ENCODE results near the gene PTPRG.

- TF ChIP-seq CTCF (IDR thresholded peaks at IDR 0.05 in 2 of 3, conservative IDR thresholded peaks at IDR 0.05 in 1 of 3; ENCODE audit: control insufficient read depth in 2 of 3, extremely low read depth in 1 of 3, insufficient read depth in 1 of 3, low read depth in 3 of 3, low read length in 3 of 3) = no peak
- TF ChIP-seq CHD4 (IDR thresholded peaks at IDR 0.05) = no peak
- TF ChIP-seq SMAD1 (IDR thresholded peaks at IDR 0.05; ENCODE audit: low read depth, partially characterized antibody) = no peak
- no peak for TF ChIP-seq SMC3 (IDR thresholded peaks at IDR 0.05; ENCODE audit: borderline replicate concordance, low read length)
- TF ChIP-seq BRCA1 (IDR thresholded peaks at IDR 0.05; ENCODE audit: low read depth, low read length) = no peak
- no peak for TF ChIP-seq ZSCAN29 (IDR thresholded peaks at IDR 0.05)
- no peak for TF ChIP-seq YY1 (IDR thresholded peaks at IDR 0.05; ENCODE audit: low read depth, low read length)
- TF ChIP-seq CREM (IDR thresholded peaks at IDR 0.05; ENCODE audit: low read depth) = no peak
- TF ChIP-seq TCF12 (IDR thresholded peaks at IDR 0.05; ENCODE audit: low read depth, low read length) = no peak
- TF ChIP-seq CHD2 (IDR thresholded peaks at IDR 0.05; ENCODE audit: borderline replicate concordance, low read depth, low read length) = no peak
Observed at GRCh38 chr3:61537366-61537765, 24.0 kb upstream of the PTPRG start.
